Heart right ventricle (tissue), 16 donors: ENCODE results near the gene ZFAND3. TPM values are rescaled to one million over a fixed set of nuclear protein-coding genes. Genes with fewer than 3 reads are reported as not detected.
"Not testable (repeated sequence)": the region's sequence is repeated elsewhere in the genome, so short reads cannot be mapped to it uniquely, and the experiment has no call there.

Experiments used
- ATAC-seq, 8 donors: fragments of 200-7000 bp; cut with Tn5 transposase; one replicate each; pipeline ENCODE4 v1.9.1; 2020; ENCODE audit warnings: mild to moderate bottlenecking in 8 of 8, moderate library complexity in 8 of 8, moderate number of reproducible peaks in 1 of 8
- DNase-seq, 2 donors: peaks; one replicate each; pipeline ENCODE4 v3.0.0-alpha.2; 2020
- H3K27ac ChIP-seq, 10 donors: fragments of 200-600 bp; sonication (generic) in 2 of 10; one replicate each; pipeline versions ENCODE4 v1.5.0 to v1.8.0; 2020 to 2022; ENCODE audit warnings: mild to moderate bottlenecking in 3 of 10
- H3K27me3 ChIP-seq, 7 donors: fragments of 200-600 bp; one replicate each; pipeline ENCODE4 v1.8.0; 2021 to 2022; ENCODE audit warnings: mild to moderate bottlenecking in 2 of 7
- H3K36me3 ChIP-seq, 9 donors: fragments of 200-600 bp; sonication (generic) in 1 of 9; one replicate each; pipeline versions ENCODE4 v1.5.0 to v1.8.0; 2020 to 2022; ENCODE audit warnings: mild to moderate bottlenecking in 2 of 9
- H3K4me1 ChIP-seq, 9 donors: fragments of 200-600 bp; sonication (generic) in 1 of 9; one replicate each; pipeline versions ENCODE4 v1.5.0 to v1.8.0; 2020 to 2022; ENCODE audit warnings: mild to moderate bottlenecking in 4 of 9
- H3K4me3 ChIP-seq, 10 donors: fragments of 200-600 bp; sonication (generic) in 2 of 10; one replicate each; pipeline versions ENCODE4 v1.5.0 to v1.8.0; 2020 to 2022; ENCODE audit warnings: mild to moderate bottlenecking in 7 of 10, moderate library complexity in 2 of 10
- H3K9me3 ChIP-seq, 11 donors: fragments of 200-600 bp in 10 of 11; sonication (generic) in 2 of 11; one replicate each; pipeline versions ENCODE4 v1.5.0 to v1.8.0; 2013 to 2022; ENCODE audit warnings: mild to moderate bottlenecking in 2 of 11, control low read depth in 1 of 11, moderate library complexity in 1 of 11
- CTCF ChIP-seq, 9 donors: fragments of 200-600 bp; sonication (generic) in 2 of 9; IDR thresholded peaks; one replicate each; pipeline versions ENCODE4 v1.5.0 to v1.8.0; 2021 to 2022; ENCODE audit warnings: antibody characterized with exemption in 9 of 9, mild to moderate bottlenecking in 5 of 9, moderate library complexity in 1 of 9
- WGBS, 2 donors: extraction: QIAGEN DNeasy Blood & Tissue Kit; methylation state at CpG; one replicate each; pipeline ENCODE4 v1.1.7; 2013; ENCODE audit warnings: inconsistent platforms in 1 of 2; 5-methylcytosine and 5-hydroxymethylcytosine counted together
- intact Hi-C, 10 donors: fragments of 100-400 bp; cut with DNase I; formaldehyde crosslinking; loops; one replicate each; pipeline versions ENCODE4 v1.11.1 to v1.14.2; 2022
- polyA plus RNA-seq, 2 donors: library from polyadenylated mRNA; stranded (reverse); fragments of 200-250 nt; gene quantifications; one replicate each; pipeline ENCODE4 v1.2.3, GENCODE V29; 2013
- total RNA-seq, 10 donors: library from RNA; stranded (reverse); fragmentation: NEBNext Ultra II Directional in 3 of 10; extraction: Animal tissue kit (Norgen Biotek cat#: 25700) in 3 of 10; gene quantifications; one replicate each; pipeline versions ENCODE4 v1.2.1 to v1.2.4, GENCODE V29; 2021 to 2023
- donor health status: Arrhythmogenic right ventricular cardiomyopathy.
- donor health status: ischemic (EF 13 %, LVEDD 7.1; RV severe dilation, severe dysfunction).
- donor health status: healthy with polysubstance abuse.
- donor health status: DM: no; HTN: yes; CAD: no.
- donor health status: DM: no; HTN: no; CAD: no.
- donor health status: ischemic (EF 25% LVEDD 6.9; RV normal size, moderate dysfunction).
- donor health status: ischemic (EF 25% LVEDD 5.7; RV mildly dilated, moderate dysfunction).
- donor health status: healthy.
- donor health status: DM: yes; HTN: yes; CAD: no.
- donor health status: Ischemic cardiomyopathy.
- donor health status: ischemic (EF 35%, LVEDD 5.7; RV mildly dilated, moderate dysfunction).
- donor health status: nonischemic (EF 11% LVEDD 7.7; RV severe dilation, severe dysfunction).
- donor health status: DM: yes; HTN: yes; CAD: no.
- donor health status: PGD.
- donor health status: ischemic (EF 29% LVEDD 5.4; RV normal size, mild dysfunction).
- donor health status: nonischemic (EF 23%, LVEDD 6.1; RV moderate dilation, normal function).

Gene ZFAND3
- total and polyA plus RNA-seq, 12 donors = 24.4 to 123 (median 105) TPM

- H3K4me1 ChIP-seq = peaks cover 0 to 54% (median 39%) of the 10 kb centered on the region in 9 donors
Measured at GRCh38 chr6:37891072-37891471, 71.5 kb downstream of the ZFAND3 start.

GRCh38 chr6:37893257-37893656, 73.7 kb downstream of the ZFAND3 start:
- no peak for ATAC-seq
- TF ChIP-seq CTCF (IDR thresholded peaks at IDR 0.05) = no peak
- no peak overlapping the region for H3K4me3 ChIP-seq
- H3K27me3 ChIP-seq = no peaks in the 10 kb centered on the region
- intact Hi-C loops = no loop called here
- peaks cover 0 to 12% (median 0%) of the 10 kb centered on the region in 9 donors for H3K36me3 ChIP-seq
- no peak overlapping the region for H3K27ac ChIP-seq
- 89 to 91% methylated on average over 3 of the region's 3 CpGs for WGBS, 2 donors
- H3K4me1 ChIP-seq = peaks cover 0 to 35% (median 28%) of the 10 kb centered on the region in 9 donors
- no peak for DNase-seq
- peaks cover 0 to 16% (median 5%) of the 10 kb centered on the region in 11 donors for H3K9me3 ChIP-seq

More at GRCh38 chr6:37891072-37891471, 71.5 kb downstream of the ZFAND3 start:
- intact Hi-C loops = no loop called here
- Histone ChIP-seq H3K4me3 (no peak overlapping the region), H3K9me3 (peaks cover 0 to 16% (median 5%) of the 10 kb centered on the region in 11 donors), H3K27me3 (no peaks in the 10 kb centered on the region), H3K27ac (no peak overlapping the region), H3K36me3 (peaks cover 0 to 12% (median 0%) of the 10 kb centered on the region in 9 donors)
- TF ChIP-seq CTCF (IDR thresholded peaks at IDR 0.05) = no peak
- WGBS, 2 donors = 79 to 97% methylated on average over 5 of the region's 5 CpGs
- ATAC-seq = no peak
- no peak for DNase-seq

GRCh38 chr6:37893734-37894133, 74.2 kb downstream of the ZFAND3 start:
- H3K27me3 ChIP-seq, intact Hi-C loops, DNase-seq, H3K4me3 ChIP-seq, H3K27ac ChIP-seq, ATAC-seq: not testable (repeated sequence)
- peaks cover 0 to 12% (median 0%) of the 10 kb centered on the region in 9 donors for H3K36me3 ChIP-seq
- H3K4me1 ChIP-seq = peaks cover 0 to 30% (median 23%) of the 10 kb centered on the region in 9 donors
- peaks cover 0 to 16% (median 5%) of the 10 kb centered on the region in 11 donors for H3K9me3 ChIP-seq
- 91 to 96% methylated on average over 9 of the region's 9 CpGs for WGBS, 2 donors

- peaks cover 0 to 16% (median 5%) of the 10 kb centered on the region in 11 donors for H3K9me3 ChIP-seq
- no peak for DNase-seq
- H3K4me3 ChIP-seq = no peak overlapping the region
- no peak overlapping the region for H3K27ac ChIP-seq
- TF ChIP-seq CTCF (IDR thresholded peaks at IDR 0.05) = no peak
- H3K27me3 ChIP-seq = no peaks in the 10 kb centered on the region
- 93% methylated on average over 5 of the region's 5 CpGs for WGBS, 2 donors
- H3K36me3 ChIP-seq = peaks cover 0 to 12% (median 0%) of the 10 kb centered on the region in 9 donors
- intact Hi-C loops = no loop called here
- H3K4me1 ChIP-seq = peaks cover 0 to 21% (median 14%) of the 10 kb centered on the region in 9 donors
- ATAC-seq = no peak
Measured at GRCh38 chr6:37894585-37894984, 75.1 kb downstream of the ZFAND3 start.

GRCh38 chr6:37897321-37897720, 77.8 kb downstream of the ZFAND3 start:
- Histone ChIP-seq H3K27me3 (no peaks in the 10 kb centered on the region), H3K36me3 (peaks cover 0 to 12% (median 0%) of the 10 kb centered on the region in 9 donors), H3K4me3 (no peak overlapping the region), H3K9me3 (peaks cover 0 to 16% (median 5%) of the 10 kb centered on the region in 11 donors), H3K4me1 (peaks cover 0 to 9% (median 3%) of the 10 kb centered on the region in 9 donors), H3K27ac (no peak overlapping the region)
- TF ChIP-seq CTCF (IDR thresholded peaks at IDR 0.05) = no peak
- DNase-seq (no peak), ATAC-seq (no peak)
- WGBS, 2 donors = 91 to 94% methylated on average over 5 of the region's 5 CpGs
- intact Hi-C loops = no loop called here
